ENCODE data around the gene FZD4.
"Not testable (repeated sequence)": the region's sequence is repeated elsewhere in the genome, so short reads cannot be mapped to it uniquely, and the experiment has no call there.

The FZD4 gene

GRCh38 chr11:86977441-86978050 lies 22.4 kb upstream of the FZD4 start:
- no peak for DNase-seq (ENCODE audit: low read depth, low spot score)

DNA sequence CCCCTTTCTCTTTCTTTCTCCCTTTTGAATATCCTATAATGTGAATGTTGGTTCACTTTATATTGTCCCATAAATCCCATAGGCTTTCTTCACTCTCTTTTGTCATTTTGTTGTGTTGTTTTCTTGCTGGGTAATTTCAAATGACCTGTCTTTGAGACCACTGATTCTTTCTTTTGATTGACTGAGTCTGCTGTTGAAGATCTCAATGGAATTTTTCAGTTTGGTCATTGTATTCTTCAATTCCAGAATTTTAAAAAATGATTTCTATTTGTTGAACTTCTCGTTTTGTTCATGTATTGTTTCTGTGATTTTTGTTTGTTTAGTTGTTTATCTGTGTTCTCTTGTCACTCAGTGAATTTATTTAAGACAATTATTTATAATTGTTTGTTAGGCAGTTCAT lies 17.5 kb upstream of the FZD4 start:
- no peak for DNase-seq (ENCODE audit: low read depth, low spot score)

GRCh38 chr11:86969258-86969657 lies 14.1 kb upstream of the FZD4 start:
- DNase-seq (ENCODE audit: low read depth, low spot score) = no peak

- not testable (repeated sequence) for DNase-seq (ENCODE audit: low read depth, low spot score)
These were observed 12.4 kb upstream of the FZD4 start for GRCh38 chr11:86967601-86968000.

DNA sequence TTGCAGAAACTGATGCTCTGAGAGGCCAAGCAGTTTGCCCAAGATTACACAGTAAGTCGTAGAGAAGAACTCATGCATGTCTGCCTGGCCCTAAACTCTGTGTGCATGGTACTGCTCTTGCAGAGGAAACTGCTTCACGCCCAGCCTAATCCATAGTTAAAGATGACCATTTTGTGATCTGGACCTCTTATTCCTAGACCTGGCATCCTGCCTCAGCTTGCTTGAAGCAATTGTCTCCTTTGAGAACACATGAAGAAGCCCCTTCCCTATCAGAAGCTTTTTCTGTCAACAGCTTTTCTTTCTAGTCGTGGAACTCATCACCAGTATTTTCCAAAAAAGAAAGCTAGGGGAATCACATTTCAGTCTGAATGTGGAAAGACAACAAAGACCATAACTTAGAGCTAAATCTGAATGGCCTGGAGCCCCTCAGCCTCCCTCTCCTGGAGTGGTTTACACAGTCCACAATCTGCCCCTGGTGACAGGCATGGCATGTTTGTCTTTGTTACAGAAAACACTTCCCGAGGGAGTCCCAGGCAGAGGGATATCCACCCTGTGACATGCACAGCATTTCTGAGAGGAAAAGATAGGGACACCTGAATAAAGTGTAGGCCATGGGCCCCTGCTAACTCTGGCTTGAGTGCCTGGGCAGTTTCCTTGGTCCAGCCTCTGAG lies 2.9 kb upstream of the FZD4 start:
- DNase-seq (ENCODE audit: low read depth, low spot score) = no peak

DNA sequence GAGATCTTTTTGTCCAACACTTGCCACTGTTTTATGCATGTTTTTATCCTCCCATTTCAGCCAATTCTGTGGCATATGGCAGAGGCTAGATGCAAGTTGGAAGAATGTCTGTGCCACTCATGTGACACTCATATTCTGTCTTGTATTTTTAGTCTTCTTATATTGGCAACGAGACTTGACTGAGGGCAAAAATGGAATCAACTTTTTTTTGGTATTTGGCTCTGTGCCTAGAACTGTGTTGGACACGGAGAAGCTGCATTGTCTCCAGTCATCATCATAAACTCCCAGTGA lies 1.7 kb upstream of the FZD4 start:
- no peak for DNase-seq (ENCODE audit: low read depth, low spot score)

DNA sequence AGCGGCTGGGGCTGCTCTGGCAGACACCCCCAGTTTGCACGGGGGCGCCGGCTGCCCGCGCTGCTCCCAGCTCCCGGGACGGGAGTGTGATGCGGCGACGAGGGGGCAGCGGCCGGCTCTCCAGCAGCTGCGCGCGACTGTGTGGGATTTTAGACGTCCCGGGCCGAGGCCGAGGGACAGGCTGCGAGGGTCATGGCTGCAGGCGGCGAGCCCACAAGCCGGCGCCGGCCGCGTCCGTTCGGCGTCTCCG lies 159 bp downstream of the FZD4 start:
- no peak for DNase-seq (ENCODE audit: low read depth, low spot score)

- no peak for DNase-seq (ENCODE audit: low read depth, low spot score)
These were observed 705 bp downstream of the FZD4 start for GRCh38 chr11:86954269-86955110.

GRCh38 chr11:86952221-86952875 lies 2.8 kb downstream of the FZD4 start:
- DNase-seq (ENCODE audit: low read depth, low spot score) = no peak

GRCh38 chr11:86951706-86952105 lies 3.5 kb downstream of the FZD4 start:
- DNase-seq (ENCODE audit: low read depth, low spot score) = no peak

GRCh38 chr11:86950661-86950995 lies 4.6 kb downstream of the FZD4 start:
- no peak for DNase-seq (ENCODE audit: low read depth, low spot score)

- no peak for DNase-seq (ENCODE audit: low read depth, low spot score)
These were observed 5.1 kb downstream of the FZD4 start for GRCh38 chr11:86949995-86950660.

- no peak for DNase-seq (ENCODE audit: low read depth, low spot score)
These were observed 6.5 kb downstream of the FZD4 start for GRCh38 chr11:86948733-86949132.

- DNase-seq (ENCODE audit: low read depth, low spot score) = no peak
These were observed 7.7 kb downstream of the FZD4 start for GRCh38 chr11:86947541-86947940.

DNA sequence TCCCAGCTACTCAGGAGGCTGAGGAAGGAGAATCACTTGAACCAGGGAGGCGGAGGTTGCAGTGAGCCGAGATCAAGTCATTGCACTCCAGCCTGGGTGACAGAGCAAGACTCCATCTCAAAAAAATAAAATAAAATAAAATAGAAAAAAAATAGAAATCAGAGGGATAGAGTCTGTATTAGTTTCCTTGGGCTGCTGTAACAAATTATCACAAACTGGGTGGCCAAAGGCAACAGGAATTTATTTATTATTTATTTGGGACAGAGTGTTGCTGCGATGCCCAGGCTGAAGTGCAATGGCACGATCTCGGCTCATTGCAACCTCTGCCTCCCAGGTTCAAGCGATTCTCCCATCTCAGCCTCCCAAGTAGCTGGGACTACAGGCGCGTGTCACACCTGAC lies 11.7 kb downstream of the FZD4 start:
- DNase-seq (ENCODE audit: low read depth, low spot score) = not testable (repeated sequence)

DNA sequence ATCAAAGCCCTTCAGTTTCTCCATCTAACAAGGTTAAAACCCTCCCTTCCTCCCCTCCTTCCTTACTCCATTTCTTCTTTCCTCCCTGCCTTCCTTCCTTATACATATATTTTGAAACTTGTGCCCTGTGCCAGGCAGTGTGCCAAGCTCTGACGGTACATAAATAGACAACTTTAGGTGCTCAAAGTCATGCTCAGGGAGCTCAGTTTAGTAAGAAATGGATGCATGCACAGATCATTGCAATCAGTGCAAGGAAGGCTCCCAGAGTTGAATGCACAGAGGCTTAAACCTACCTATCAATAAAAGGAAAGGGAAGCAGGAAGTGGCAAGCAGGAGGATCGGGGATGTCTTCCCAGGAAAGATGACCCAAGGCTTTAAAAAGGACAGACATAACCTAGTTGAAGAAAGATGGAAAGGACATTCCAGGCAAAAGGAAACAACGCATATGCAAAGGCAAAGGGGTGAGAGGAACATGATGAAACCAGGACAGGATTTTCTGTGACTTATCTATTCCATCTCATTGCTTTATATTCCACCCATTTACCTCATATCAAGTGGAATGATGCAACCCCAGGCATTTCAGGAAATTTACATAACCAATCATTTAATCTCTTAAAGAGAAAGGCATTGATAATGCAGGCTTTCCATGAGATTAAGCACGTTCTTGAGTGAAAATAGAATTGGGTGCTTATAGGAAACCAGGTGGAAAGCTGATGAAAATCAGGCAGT lies 13.2 kb downstream of the FZD4 start:
- DNase-seq (ENCODE audit: low read depth, low spot score) = no peak

DNA sequence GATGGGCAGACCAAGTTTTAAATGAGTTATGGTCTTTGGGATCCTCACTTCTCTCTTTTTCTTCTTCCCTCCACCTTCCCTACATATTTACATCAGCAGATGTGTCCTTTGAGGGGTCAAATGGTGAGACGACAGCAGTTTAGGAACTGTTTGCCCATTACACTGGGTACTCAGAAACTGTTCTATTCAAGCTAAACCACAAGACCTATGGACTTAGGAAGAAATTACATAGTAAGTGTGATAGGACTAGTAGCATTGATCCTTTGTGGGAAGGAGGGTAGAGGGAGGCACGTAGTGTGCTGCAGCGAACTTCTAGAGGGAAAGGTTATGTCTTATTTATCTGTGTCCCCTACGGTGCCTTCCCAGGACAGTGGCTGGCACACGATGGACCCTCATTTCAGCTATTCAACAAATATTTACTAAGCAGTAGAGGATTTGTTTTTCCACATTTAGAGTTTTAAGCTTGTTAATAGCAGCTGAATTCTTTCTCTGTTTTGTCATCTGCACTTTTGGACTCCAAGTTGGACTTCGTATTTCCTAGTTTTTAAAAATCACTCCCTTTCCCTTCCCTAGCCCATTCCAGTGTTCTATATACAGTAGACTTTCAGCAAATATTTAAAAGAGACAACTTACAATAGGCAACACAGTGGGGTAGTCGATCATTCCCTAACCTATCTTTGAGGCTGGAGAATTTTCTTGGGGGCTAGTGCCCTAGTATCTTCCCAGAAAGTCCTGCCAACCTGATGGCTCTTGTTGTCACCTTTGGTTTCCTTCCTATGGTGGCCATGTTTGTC lies 13.9 kb downstream of the FZD4 start:
- no peak for DNase-seq (ENCODE audit: low read depth, low spot score)

DNA sequence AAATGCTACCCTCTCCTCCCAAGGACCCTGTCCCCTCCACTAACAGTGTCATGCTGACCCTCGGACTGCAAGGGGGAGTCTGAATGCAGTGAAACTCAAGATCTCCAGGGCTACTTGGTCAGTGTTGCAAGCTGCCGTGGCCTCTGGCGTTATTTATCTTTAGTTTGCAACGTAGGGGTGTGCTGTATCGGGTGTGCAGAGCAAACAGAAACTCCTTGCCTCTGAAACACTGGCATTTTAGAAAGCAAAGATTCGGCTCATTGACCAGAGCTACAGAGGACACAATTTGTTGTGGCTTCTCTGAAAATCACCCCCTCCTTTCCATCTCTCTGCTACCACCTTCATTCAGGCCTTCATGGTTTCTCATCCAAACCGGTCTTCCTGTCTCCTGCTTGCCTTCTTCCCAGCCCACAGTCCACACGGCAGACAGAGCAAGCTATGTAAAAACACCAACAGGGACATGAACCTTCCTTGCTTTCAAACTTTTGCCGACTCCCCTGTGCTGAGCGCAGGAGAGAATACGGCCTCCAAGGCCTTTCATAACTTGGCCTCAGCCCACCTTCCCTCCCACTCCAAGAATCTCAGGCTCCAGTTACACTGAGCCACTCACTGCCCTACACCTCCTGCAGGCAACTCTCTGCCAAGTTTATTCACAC lies 14.9 kb downstream of the FZD4 start:
- DNase-seq (ENCODE audit: low read depth, low spot score) = no peak

DNA sequence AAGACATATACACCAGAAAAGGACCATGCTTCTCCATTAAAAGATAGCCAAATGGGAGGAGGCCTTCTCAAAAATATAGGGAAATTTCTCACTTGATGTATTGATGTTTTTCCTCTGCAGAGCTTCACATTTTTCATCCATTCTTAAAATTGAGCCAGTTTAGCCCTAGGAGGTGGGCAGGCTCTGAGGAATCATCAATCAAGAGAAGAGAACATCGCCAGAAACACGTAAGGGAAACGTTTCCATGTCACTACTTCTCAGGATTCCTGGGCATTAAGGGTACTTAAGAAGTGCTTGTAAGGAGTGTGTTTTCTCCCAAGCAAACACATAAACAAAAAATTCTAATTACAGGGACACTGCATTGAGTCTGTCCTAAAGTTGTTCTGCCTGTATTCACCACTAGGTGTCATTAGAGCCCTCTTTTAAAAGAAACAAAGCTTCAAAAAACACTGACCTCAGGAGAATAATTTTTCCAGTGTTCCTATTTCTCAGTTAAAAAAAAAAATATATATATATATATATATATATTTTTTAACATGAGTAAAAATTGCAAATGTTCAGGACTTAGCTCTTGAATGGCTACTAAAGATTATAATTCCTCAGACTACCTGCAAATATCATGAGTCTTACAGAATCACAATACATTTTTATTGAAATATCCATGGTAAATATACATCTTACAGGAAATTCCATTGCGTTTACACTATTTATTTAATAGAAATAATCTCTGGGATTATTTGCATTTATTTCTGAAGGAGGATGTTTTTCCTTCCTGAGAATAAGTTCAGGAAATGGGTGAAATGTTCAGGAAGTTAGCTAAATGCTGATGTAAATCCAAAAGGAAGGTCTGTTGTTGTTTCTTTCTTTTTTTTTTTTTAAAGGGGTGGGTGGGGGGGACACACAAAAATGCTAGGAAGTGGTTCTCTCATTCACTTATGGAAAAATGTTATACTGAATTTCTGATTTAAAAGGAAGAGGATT lies 16.0 kb downstream of the FZD4 start:
- no peak for DNase-seq (ENCODE audit: low read depth, low spot score)

All from activated naive CD8-positive, alpha-beta T cell treated with anti-CD3 and anti-CD28 coated beads, Interleukin-2, amount 50 U/mL, for 16 hours (primary cell).